BLaER1 (cell line): ENCODE data around the gene CDIPT.
A peak's percentile ranks its signal among the peaks of the same experiment; 100 is the strongest.

Experiments
- H3K27ac ChIP-seq: shearing (Covaris generic); formaldehyde crosslinking; 2 replicates; pipeline ENCODE4 v1.8.1; 2022
- H3K27me3 ChIP-seq: shearing (Covaris generic); formaldehyde crosslinking; 2 replicates; pipeline ENCODE4 v1.8.1; 2022
- H3K36me3 ChIP-seq: shearing (Covaris generic); formaldehyde crosslinking; 2 replicates; pipeline ENCODE4 v1.8.1; 2022
- H3K4me1 ChIP-seq: shearing (Covaris generic); formaldehyde crosslinking; 2 replicates; pipeline ENCODE4 v1.8.1; 2022
- H3K4me2 ChIP-seq: shearing (Covaris generic); formaldehyde crosslinking; 2 replicates; pipeline ENCODE4 v1.8.1; 2022
- H3K4me3 ChIP-seq: shearing (Covaris generic); formaldehyde crosslinking; 2 replicates; pipeline ENCODE4 v1.8.1; 2022
- H3K9ac ChIP-seq: shearing (Covaris generic); formaldehyde crosslinking; 2 replicates; pipeline ENCODE4 v1.8.1; 2022
- H3K9me3 ChIP-seq: shearing (Covaris generic); formaldehyde crosslinking; 2 replicates; pipeline ENCODE4 v1.8.1; 2022
- H4K20me1 ChIP-seq: shearing (Covaris generic); formaldehyde crosslinking; 2 replicates; pipeline ENCODE4 v1.8.1; 2022
- Cebpa-rat ChIP-seq: shearing (Covaris generic); IDR thresholded peaks from 2 replicates; pipeline ENCODE4 v1.8.1; 2022

CDIPT gene

DNA sequence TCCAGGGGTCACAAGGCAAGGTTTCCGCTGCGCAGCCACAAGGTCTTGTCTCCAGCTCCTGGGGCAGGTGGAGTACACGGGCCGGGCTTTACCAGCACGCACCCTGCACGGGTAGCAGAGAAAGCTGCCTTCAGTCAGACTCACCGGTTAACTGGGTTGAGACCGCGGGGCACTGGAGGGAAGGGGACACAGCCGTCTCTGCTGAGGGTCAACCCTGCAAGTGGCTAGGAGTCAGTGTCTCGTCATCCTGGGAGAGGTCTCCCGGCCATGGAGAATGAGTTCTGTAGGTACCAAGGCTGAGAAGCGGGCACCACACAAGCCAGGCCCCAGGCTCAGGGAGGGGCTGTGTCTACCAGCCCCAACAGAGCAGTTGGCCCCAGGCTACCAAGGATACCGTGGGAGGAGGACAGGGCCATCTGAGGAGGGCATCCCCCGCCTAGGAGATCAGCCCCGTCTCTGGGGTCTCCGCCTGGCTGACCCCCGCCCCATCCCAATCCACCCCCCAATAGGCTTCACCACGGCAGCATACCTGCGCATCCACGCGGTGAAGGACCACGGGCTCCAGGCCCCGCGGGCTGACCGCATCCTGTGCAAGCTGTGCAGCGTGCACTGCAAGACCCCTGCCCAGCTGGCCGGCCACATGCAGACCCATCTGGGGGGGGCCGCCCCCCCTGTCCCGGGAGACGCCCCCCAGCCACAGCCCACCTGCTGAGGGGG lies 53.8 kb downstream of the CDIPT start:
- Histone ChIP-seq H3K27ac (peak overlapping the region; percentile 98), H3K4me1 (peaks cover 60% of the 10 kb centered on the region), H3K4me3 (peak overlapping the region; percentile 83), H3K27me3 (no peaks in the 10 kb centered on the region), H3K36me3 (peaks cover 20% of the 10 kb centered on the region), H3K9ac (peak overlapping the region; percentile 98), H4K20me1 (peaks cover 37% of the 10 kb centered on the region), H3K9me3 (no peaks in the 10 kb centered on the region), H3K4me2 (peak overlapping the region; percentile 99)
- TF ChIP-seq Cebpa-rat, result no peak
